Activated CD4-positive, CD25-positive, alpha-beta regulatory T cell treated with anti-CD3 and anti-CD28 coated beads, Interleukin-2, amount 50 U/mL, for 24 hours (primary cell): Measurements from ENCODE around the gene DCDC2C.

Source experiments
- ATAC-seq, 2 donors: fragments of 150-1000 bp; cut with Tn5 transposase; one replicate each; pipeline ENCODE4 v1.10.0; 2021; ENCODE audit warnings: mild to moderate bottlenecking in 1 of 2, moderate library complexity in 1 of 2

Gene DCDC2C

GRCh38 chr2:3747032-3747654, 43.8 kb downstream of the DCDC2C start:
- ATAC-seq: peak in 1 of 2 donors; percentile 17

DNA sequence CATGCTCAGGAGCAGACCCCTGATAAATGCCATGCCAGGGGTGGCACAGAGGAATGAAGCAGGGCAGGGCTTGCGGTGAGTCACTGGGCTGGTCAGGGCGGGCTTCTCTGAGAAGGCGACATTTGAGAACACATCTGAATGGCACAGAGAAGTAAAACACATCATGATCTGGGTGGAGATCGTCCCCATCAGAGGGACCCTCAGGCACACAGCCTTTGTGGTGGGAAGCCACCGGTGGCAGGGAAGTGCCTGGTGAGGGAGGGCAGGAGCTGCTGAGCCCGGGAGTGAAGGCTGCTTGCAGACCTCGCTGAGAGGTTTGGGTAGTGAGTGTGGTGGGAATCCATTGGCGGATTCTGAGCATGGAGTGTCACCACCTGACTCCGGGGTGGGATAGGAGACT, 44.5 kb downstream of the DCDC2C start:
- no peak for ATAC-seq

DNA sequence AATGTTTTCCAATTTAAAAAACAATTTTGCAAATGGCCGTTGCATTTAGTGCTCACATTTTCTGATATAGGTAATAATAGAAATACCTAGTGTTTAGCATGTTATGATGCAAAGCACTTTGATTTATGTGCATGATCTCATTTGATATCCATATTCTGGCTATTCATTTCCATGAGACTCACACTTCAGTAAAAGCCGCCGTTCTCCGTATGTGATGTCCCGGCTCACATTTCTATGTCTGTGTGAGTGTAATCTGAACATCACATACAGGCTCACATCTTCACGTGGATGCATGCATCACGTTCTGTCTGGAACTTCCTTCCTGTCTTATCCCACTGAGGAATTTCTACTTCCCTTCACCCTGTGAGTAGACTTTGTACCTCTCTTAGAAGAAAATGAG, 45.8 kb downstream of the DCDC2C start:
- ATAC-seq: no peak

DNA sequence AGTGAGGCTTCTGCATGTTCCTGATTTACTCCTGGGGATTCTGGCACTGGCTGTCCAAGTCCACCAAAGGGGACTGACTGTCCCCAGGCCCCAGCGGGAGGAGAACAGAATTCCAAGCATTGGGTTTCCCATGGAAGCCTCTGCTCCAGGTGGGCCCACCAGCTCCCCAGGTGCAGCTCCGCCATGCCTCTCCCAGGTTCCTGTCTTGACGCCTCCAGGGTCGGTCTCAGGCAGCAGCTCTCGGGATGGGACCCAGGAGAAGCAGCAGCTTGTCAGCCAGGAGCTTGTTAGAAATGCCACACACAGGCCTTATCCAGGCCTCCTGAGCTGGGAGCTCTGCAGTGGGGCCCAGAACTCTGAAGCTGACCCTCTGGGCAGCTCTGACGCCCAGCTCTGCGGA, 47.9 kb downstream of the DCDC2C start:
- ATAC-seq: no peak

DNA sequence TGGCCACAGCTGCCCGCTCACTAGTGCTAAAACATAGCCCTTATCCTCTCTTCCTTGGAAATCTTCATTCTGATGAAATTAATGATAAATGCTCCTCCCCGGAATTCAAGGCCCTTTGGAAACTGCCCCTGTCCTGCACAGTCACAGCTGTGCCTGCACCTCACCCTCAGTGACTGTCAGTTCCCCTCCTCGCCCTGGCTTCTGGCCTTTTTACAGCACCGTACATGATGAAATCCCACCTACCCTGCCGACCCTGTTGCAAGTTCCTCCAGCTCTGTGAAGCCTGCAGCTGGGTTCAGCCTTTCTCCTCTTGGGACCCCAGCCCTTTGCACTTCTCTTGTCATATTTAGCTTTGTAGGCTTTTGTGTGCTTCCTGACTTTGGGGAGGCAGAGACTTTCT, 48.4 kb downstream of the DCDC2C start:
- no peak for ATAC-seq

- no peak for ATAC-seq
Observed at GRCh38 chr2:3752376-3752775, 49.0 kb downstream of the DCDC2C start.

GRCh38 chr2:3753561-3753960, 50.2 kb downstream of the DCDC2C start:
- ATAC-seq: no peak

DNA sequence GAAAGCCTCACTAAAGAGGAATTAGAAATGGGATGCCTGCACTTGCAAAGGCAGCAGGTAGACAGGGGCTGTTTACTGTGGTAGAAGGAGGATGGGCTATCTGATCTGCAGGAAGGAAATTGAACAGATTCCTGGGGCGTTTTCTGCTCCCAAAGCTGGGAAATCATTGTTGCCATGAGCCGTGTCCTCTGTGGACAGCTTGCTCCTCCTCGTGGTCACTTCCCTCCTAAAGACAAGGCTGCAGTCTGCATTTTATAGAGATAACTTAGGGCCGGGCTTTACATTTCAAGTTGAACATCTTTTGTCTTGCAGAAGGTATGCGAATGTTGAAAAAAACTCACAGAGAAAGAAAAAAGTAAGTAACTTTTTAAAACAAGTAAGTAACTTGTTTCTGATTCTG, 50.9 kb downstream of the DCDC2C start:
- no peak for ATAC-seq

- ATAC-seq: no peak
Observed at GRCh38 chr2:3754795-3755194, 51.4 kb downstream of the DCDC2C start.

DNA sequence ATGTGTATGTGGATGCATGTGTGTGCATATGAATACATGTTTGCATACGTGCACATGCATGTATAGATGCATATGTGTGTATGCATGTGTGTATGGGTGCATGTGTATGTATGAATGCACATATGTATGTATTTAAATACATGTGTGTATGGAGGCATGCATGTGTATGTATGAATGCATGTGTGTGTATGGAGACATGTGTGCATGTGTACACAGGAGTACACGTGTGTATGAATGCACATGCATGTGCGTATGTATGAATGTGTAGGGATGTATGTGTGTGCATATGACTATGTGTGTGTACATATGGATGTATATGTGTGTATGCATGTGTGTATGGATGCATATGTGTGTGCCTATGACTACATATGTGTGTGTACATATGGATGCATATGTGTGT, 51.9 kb downstream of the DCDC2C start:
- ATAC-seq: no peak

- no peak for ATAC-seq
Observed at GRCh38 chr2:3756306-3756705, 52.9 kb downstream of the DCDC2C start.

DNA sequence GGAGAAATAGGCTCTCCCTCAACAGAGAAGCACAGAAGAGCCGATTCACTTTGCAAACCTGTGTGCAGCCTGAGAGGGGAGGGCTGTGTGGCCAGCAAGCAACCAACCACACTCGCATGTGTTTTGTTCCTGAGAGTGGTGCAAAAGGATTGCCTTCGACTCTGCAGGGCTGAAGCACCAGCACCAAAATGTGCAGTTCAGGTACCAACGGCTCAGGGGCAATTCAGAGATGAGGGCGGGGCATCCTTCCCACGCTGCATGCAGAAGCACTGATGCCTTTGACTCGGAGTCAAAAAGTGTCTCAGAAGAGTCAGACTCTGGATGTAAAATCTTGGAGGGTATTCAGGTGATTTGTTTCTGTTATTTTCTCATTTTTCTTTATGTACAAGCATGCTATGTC, 55.5 kb downstream of the DCDC2C start:
- ATAC-seq: no peak

DNA sequence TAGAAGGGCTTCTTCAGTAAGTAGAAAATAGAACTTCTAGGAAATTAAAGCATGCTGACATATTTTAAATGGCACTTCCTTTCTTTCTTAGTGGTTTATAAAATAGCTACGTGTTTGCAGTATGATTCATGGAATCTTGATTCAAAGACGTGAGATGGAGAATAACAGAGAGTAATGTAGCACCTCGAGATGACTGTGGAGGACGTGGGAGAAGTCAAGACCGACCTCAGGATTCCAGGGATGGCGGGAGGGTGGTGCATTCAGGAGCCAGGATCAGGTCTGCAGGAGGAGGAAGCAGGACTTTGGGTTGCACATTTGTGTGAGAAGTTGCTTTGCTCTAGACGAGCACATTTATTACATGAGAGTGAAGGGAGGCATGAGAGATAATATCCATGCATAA, 56.0 kb downstream of the DCDC2C start:
- ATAC-seq: no peak

- ATAC-seq: no peak
Observed at GRCh38 chr2:3759761-3760160, 56.4 kb downstream of the DCDC2C start.

DNA sequence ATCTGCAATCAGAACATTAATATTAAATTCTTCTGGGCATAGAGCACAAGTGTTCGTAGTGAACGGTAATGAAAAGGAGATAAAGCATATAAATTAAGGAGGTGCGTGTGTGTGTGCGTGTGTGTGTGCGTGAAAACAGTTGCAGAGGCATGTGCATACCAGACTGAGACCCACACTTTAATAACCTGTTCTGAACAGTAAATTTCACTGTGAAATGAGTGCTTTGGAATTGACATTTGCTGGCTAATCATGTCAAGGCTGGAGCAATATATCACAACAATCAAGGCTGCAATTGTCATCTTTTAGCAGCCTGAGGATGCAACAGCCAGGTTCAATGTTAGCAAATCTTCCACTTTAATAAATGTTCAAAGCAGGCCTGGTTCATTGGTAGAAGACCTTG, 57.9 kb downstream of the DCDC2C start:
- ATAC-seq: no peak

DNA sequence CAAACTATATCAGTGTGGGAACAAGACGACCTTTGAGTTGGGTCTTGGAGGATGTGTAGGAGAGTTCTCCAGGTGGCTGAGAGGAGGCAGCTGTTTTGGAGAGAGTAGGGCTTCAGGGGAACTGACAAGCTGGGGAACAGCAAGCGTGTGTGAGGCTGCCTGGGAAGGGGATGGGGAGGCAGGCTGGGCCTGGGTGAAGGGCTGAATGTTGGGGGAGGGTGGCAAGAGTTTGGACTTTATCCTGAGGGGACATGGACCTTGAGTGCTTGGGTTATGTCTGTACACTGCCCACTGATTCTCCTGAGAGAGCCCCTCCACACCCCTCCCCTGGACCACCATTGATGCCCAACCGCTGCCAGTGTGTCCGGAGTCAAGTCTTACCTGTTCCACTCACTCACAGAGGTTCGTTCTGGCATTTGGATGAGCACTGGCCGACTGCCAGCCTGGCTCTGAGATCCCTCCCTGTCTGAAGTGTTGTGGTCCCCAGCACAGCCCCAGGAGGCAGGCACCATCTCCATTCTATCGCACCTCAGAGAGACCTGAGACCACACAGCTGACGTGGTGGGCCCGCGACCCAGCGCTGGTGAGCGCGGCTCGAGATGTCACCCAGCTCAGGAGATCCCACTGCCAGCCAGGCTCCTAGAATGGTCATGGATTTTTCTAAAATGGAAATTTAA, 59.5 kb downstream of the DCDC2C start:
- ATAC-seq: no peak

DNA sequence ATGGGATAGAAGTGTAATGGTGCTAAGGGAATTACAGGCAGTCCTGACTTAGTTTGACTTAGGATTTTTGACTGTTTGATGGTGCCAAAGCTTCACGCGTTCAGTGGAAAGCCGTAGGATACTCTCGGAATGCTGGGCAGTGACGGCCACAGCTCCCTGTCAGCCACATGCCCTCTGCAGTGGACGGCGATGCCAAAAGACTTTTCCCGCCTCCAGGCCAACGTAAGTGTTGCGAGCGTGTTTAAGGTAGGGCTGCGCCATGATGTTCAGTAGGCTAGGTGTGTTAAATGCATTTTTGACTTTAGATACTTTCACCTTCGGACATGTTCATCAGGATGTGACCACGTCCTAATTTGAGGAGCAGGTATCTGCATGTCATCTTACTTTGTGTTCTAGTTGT, 63.4 kb downstream of the DCDC2C start:
- no peak for ATAC-seq

DNA sequence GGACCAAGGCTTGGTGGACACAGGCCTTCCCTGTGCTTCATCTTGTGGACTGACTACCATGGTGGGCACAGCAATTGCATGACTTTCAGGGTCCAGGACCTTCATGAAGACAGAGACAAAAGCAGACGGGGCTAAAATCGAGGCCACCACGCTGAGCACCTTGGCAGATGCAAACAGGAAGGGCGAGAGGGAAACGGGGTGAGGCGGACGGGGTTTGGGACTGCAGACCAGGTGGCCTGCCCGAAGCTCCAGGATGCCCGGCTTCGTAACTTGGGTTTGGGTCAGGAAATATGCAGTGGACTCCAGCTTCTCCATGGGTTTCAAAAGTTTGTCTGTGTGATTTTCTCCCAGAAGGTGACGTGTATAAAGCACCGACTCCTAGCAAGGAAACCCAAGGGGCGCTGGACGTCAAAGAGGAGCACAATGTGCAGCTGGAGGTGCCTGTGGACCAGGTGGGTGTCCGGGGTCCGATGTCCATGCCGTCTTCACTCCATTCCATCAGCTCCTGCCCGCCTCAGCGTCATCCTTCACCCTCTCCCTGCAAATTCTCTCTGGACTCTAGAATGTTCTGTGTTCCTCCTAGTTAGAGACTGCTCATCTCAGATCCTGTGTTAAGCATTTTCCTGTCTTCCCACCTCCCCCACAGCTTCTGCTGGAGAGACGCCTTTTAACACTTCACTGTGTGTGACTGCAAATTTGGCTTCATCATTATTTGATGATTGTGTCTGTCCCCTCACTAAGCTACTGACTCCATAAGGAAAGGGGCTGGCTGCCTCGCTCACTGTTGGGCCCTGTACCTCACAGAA, 65.8 kb downstream of the DCDC2C start:
- no peak for ATAC-seq

DNA sequence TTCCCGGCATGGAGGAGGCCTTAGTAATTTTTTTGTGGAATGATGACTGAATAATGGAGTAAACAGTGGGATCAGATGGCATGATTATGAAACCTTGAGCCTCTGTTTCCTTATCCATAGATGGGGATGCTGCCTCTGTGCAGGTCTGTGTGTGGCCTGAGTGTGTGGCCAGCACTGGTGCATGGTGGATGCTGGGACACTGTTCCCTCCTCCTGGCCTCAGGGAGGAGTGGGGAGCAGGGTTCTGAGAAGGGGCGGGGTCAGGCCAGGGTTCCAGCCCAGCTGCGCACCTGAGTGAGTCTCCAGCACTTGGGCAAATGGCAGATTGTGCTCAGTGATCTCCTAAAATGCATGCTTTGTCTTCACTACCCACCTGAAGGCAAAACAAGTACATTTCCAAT, 66.4 kb downstream of the DCDC2C start:
- ATAC-seq: no peak

GRCh38 chr2:3770724-3771415, 67.5 kb downstream of the DCDC2C start:
- no peak for ATAC-seq

GRCh38 chr2:3771576-3771975, 68.2 kb downstream of the DCDC2C start:
- ATAC-seq: no peak

DNA sequence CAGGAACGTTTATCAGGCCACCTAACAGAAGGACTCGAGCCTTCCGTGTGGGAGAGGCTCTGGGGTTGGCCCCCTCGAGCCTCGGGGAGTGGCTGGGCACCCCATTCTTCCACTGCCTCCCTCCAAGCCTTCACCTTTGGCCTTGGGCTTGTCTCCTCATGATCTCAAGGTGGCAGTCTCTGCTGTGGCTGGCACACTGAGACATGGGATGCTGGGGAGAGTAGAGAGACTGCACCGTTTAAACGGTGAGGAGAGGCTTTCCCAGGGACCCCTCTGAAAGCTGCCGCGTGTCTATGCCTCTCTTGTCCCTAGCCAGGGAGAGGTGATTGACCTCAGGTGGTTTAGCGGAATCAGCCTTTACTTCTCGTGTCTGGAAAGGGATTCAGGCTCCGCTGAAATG, 71.0 kb downstream of the DCDC2C start:
- no peak for ATAC-seq

DNA sequence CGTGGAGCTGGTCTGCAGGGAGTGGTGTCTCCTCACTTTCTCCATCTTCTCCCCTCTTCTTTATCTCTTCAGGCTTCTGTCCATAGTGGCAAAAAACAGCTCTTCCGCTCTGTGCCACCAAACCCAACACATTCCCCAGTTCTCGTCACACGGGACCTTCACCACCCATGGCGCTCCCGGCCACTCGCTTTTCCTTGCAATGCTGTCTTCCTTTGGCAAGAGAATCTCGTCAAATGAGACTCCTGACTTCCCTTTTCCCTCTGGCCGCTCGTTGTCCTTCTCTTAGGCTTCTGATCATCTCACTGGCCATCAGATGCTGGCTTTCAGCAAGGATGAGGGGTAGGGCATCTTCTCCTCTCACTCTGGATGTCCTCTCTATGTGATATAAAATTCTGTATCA, 72.9 kb downstream of the DCDC2C start:
- ATAC-seq: no peak

DNA sequence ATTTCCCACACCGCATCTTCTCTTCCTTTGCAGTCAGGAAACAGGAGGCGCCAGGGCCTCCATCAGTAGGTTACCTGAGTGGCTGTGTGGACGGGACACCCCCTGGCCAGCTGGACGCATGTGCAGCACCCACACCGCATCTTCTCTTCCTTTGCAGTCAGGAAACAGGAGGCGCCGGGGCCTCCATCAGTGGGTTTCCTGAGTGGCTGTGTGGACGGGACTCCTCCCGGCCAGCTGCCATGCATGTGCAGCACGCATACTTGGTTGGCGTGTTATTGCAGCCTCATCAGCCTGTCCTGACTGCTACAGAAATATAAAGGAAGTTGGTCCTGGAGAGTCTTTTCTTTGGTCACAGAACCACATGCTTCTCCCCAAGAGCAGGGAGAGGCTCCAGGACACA, 74.6 kb downstream of the DCDC2C start:
- ATAC-seq: no peak
